Upper lobe of left lung (tissue), 6 donors: Measurements from ENCODE around the gene ACER1. TPM values are rescaled to one million over a fixed set of nuclear protein-coding genes. Genes with fewer than 3 reads are reported as not detected.

Experiments
- ATAC-seq, 2 donors: fragments of 200-7000 bp; cut with Tn5 transposase; one replicate each; pipeline ENCODE4 v1.9.1; 2022; ENCODE audit warnings: mild to moderate bottlenecking in 2 of 2, moderate library complexity in 2 of 2; ENCODE audit not compliant: low FRiP score in 2 of 2
- DNase-seq, 2 donors: peaks; one replicate each; pipeline ENCODE4 v3.0.0-alpha.2; 2019 to 2020
- H3K27ac ChIP-seq, 4 donors: fragments of 200-600 bp; sonication (generic); one replicate each; pipeline ENCODE4 v1.5.1; 2016 to 2019
- H3K27me3 ChIP-seq, 4 donors: fragments of 200-600 bp; sonication (generic); one replicate each; pipeline ENCODE4 v1.5.1; 2017 to 2019
- H3K36me3 ChIP-seq, 4 donors: fragments of 200-600 bp; sonication (generic); one replicate each; pipeline ENCODE4 v1.5.1; 2016 to 2019
- H3K4me1 ChIP-seq, 4 donors: fragments of 200-600 bp; sonication (generic); one replicate each; pipeline ENCODE4 v1.5.1; 2018 to 2019
- H3K4me3 ChIP-seq, 4 donors: fragments of 200-600 bp; sonication (generic); one replicate each; pipeline ENCODE4 v1.5.1; 2017 to 2019; ENCODE audit warnings: mild to moderate bottlenecking in 2 of 4, moderate library complexity in 1 of 4
- H3K9me3 ChIP-seq, 4 donors: fragments of 200-600 bp; sonication (generic); one replicate each; pipeline ENCODE4 v1.5.1; 2018 to 2019
- CTCF ChIP-seq, 6 experiments: fragments of 450-650 bp in 4 of 6; fragments of 200-600 bp in 2 of 6; sonication (generic) in 2 of 6; IDR thresholded peaks; one replicate each; pipeline ENCODE4 v1.5.1; 2016 to 2019; ENCODE audit warnings: antibody characterized with exemption in 6 of 6
- EP300 ChIP-seq, 4 donors: sonication (generic); formaldehyde crosslinking; IDR thresholded peaks; one replicate each; pipeline ENCODE4 v1.5.1; 2017; ENCODE audit warnings: antibody characterized with exemption in 4 of 4, control low read depth in 2 of 4
- POLR2A ChIP-seq, 4 donors: fragments of 450-650 bp; IDR thresholded peaks; one replicate each; pipeline ENCODE4 v1.5.1; 2016 to 2017; ENCODE audit warnings: antibody characterized with exemption in 4 of 4, mild to moderate bottlenecking in 2 of 4
- POLR2AphosphoS5 ChIP-seq, 2 donors: sonication (generic); formaldehyde crosslinking; IDR thresholded peaks; one replicate each; pipeline ENCODE4 v1.5.1; 2017; ENCODE audit warnings: antibody characterized with exemption in 2 of 2
- WGBS, 2 donors: methylation state at CpG; one replicate each; pipeline ENCODE4 v1.1.5; 2017 to 2018; 5-methylcytosine and 5-hydroxymethylcytosine counted together
- total RNA-seq, 6 donors: library from RNA; depleted of rRNA in 4 of 6; stranded (reverse); fragments of >200 nt in 4 of 6; gene quantifications; one replicate each; pipeline versions ENCODE4 v1.1.0 to v1.2.1, GENCODE V29; 2016 to 2021
- donor health status: DM: no; HTN: no; CAD: no; lungs with moderate emphysema.
- donor health status: DM: no; HTN: yes; CAD: no; lungs with severe emphysema.

ACER1 gene
- total RNA-seq, 6 donors from 2014 or later: not detected

GRCh38 chr19:6272913-6273600, 60.4 kb downstream of the ACER1 start:
- DNase-seq (no peak), ATAC-seq (no peak)
- Histone ChIP-seq H3K27ac (peak overlapping the region; percentile 89 to 95 (median 92)), H3K4me3 (peak overlapping the region in 2 of 4 donors; percentile 10 to 11), H3K9me3 (no peaks in the 10 kb centered on the region), H3K27me3 (no peaks in the 10 kb centered on the region), H3K4me1 (peaks cover 93 to 99% (median 97%) of the 10 kb centered on the region in 4 donors), H3K36me3 (peaks cover 0 to 21% (median 15%) of the 10 kb centered on the region in 4 donors)
- TF ChIP-seq POLR2A (IDR thresholded peaks at IDR 0.05): no peak
- TF ChIP-seq POLR2AphosphoS5 (IDR thresholded peaks at IDR 0.05): no peak
- TF ChIP-seq EP300 (IDR thresholded peaks at IDR 0.05): no peak
- TF ChIP-seq CTCF (IDR thresholded peaks at IDR 0.05): no peak
- 57 to 65% methylated on average over 20 to 22 of the region's 22 CpGs for WGBS, 2 donors

- no peak for ATAC-seq
- H3K27me3 ChIP-seq: no peaks in the 10 kb centered on the region
- WGBS, 2 donors: 51 to 60% methylated on average over 8 to 11 of the region's 11 CpGs
- peaks cover 87 to 99% (median 96%) of the 10 kb centered on the region in 4 donors for H3K4me1 ChIP-seq
- peak overlapping the region in 1 of 4 donors; percentile 29 for H3K4me3 ChIP-seq
- H3K9me3 ChIP-seq: no peaks in the 10 kb centered on the region
- no peak for DNase-seq
- peak overlapping the region; percentile 89 to 95 (median 92) for H3K27ac ChIP-seq
- TF ChIP-seq POLR2A (IDR thresholded peaks at IDR 0.05) (no peak), POLR2AphosphoS5 (IDR thresholded peaks at IDR 0.05) (no peak), EP300 (IDR thresholded peaks at IDR 0.05) (no peak), CTCF (IDR thresholded peaks at IDR 0.05) (no peak)
- H3K36me3 ChIP-seq: peaks cover 0 to 25% (median 16%) of the 10 kb centered on the region in 4 donors
These were observed 61.0 kb downstream of the ACER1 start for GRCh38 chr19:6272411-6272791.

DNA sequence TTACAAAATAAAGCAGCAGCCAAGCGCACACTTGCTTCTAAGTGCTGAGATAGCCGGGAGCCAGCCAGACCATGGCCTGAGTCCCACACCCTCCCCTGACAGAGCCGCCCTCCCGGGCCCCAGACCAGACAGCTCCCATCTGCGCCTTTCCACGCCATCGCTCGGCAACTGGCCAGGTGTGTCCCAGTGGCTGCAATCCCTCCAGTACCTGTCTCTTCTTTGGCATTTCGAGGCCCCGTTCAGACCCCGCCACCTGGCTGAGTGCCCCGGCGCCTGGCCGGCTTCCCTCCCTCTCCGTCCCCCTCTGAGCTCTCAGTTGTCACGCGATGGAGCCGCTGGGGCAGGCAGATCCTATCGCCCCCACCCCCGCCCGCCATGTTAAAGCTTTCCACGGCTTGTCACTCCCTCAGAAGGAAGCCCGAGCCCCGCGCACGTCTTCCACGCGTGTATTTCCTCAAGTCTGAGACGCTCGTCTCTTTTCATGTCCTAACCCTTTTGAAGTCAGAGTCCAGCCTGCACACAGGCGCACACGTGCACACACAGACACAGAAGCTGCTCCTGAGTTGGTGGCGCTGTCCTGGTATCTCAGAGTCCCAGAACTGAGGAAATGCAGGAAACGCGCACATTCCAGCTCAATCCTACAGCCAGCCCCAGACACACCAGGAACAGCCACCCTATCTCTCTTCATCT, 61.5 kb downstream of the ACER1 start:
- peak; percentile 52 to 57 for TF ChIP-seq POLR2AphosphoS5 (IDR thresholded peaks at IDR 0.05)
- TF ChIP-seq CTCF (IDR thresholded peaks at IDR 0.05): no peak
- peak in 1 of 4 donors; percentile 61 for TF ChIP-seq EP300 (IDR thresholded peaks at IDR 0.05)
- TF ChIP-seq POLR2A (IDR thresholded peaks at IDR 0.05): peak in 1 of 4 donors; percentile 17
- WGBS, 2 donors: 19 to 34% methylated on average over 4 to 28 of the region's 35 CpGs
- Histone ChIP-seq H3K4me1 (peaks cover 81 to 95% (median 92%) of the 10 kb centered on the region in 4 donors), H3K36me3 (peaks cover 0 to 31% (median 16%) of the 10 kb centered on the region in 4 donors), H3K9me3 (no peaks in the 10 kb centered on the region), H3K27me3 (no peaks in the 10 kb centered on the region), H3K4me3 (peak overlapping the region in 3 of 4 donors; percentile 23 to 35 (median 29)), H3K27ac (peak overlapping the region; percentile 89 to 95 (median 92))
- peak; percentile 59 to 75 for ATAC-seq
- peak; percentile 64 to 90 for DNase-seq

- peak in 1 of 2 donors; percentile 58 for DNase-seq
- 52 to 84% methylated on average over 4 to 9 of the region's 9 CpGs for WGBS, 2 donors
- H3K27me3 ChIP-seq: no peaks in the 10 kb centered on the region
- peak overlapping the region; percentile 89 to 95 (median 92) for H3K27ac ChIP-seq
- no peaks in the 10 kb centered on the region for H3K9me3 ChIP-seq
- peak overlapping the region in 3 of 4 donors; percentile 23 to 35 (median 29) for H3K4me3 ChIP-seq
- H3K36me3 ChIP-seq: peaks cover 0 to 36% (median 16%) of the 10 kb centered on the region in 4 donors
- H3K4me1 ChIP-seq: peaks cover 77 to 92% (median 86%) of the 10 kb centered on the region in 4 donors
- ATAC-seq: no peak
- no peak for TF ChIP-seq POLR2AphosphoS5 (IDR thresholded peaks at IDR 0.05)
- peak in 3 of 6 experiments; percentile 11 to 30 (median 14) for TF ChIP-seq CTCF (IDR thresholded peaks at IDR 0.05)
- no peak for TF ChIP-seq EP300 (IDR thresholded peaks at IDR 0.05)
These were observed 62.2 kb downstream of the ACER1 start for GRCh38 chr19:6271251-6271650.
